C4-2B (cell line): ENCODE measurements around the gene CLEC11A.
"Not testable (repeated sequence)": the region's sequence is repeated elsewhere in the genome, so short reads cannot be mapped to it uniquely, and the experiment has no call there.

Source experiments
- ZFX ChIP-seq: fragments of 450-650 bp; IDR thresholded peaks from 2 replicates; pipeline ENCODE4 v1.6.1; 2017
- TF ChIP-seq, protein P1 (sequence below): fragments of 450-650 bp; conservative IDR thresholded peaks from 2 replicates; pipeline ENCODE4 v1.5.1; 2017; ENCODE audit warnings: mild to moderate bottlenecking

DNA sequence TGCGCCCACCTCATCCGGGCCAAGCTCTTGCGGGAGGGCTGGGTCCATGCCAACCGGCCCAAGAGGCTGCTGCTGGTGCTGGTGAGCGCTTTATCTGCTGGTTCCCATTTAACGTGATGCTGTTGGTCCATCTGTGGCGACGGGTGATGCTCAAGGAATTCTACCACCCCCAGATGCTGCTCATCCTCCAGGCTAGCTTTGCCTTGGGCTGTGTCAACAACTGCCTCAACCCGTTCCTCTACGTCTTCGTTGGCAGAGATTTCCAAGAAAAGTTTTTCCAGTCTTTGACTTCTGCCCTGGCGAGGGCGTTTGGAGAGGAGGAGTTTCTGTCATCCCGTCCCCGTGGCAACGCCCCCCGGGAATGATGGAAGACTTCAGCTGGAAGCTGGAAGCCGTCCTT lies 35.9 kb downstream of the CLEC11A start:
- TF ChIP-seq, protein P1, sequence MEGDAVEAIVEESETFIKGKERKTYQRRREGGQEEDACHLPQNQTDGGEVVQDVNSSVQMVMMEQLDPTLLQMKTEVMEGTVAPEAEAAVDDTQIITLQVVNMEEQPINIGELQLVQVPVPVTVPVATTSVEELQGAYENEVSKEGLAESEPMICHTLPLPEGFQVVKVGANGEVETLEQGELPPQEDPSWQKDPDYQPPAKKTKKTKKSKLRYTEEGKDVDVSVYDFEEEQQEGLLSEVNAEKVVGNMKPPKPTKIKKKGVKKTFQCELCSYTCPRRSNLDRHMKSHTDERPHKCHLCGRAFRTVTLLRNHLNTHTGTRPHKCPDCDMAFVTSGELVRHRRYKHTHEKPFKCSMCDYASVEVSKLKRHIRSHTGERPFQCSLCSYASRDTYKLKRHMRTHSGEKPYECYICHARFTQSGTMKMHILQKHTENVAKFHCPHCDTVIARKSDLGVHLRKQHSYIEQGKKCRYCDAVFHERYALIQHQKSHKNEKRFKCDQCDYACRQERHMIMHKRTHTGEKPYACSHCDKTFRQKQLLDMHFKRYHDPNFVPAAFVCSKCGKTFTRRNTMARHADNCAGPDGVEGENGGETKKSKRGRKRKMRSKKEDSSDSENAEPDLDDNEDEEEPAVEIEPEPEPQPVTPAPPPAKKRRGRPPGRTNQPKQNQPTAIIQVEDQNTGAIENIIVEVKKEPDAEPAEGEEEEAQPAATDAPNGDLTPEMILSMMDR, result not testable (repeated sequence)
- TF ChIP-seq ZFX, result not testable (repeated sequence)
